Measurements from ENCODE around the gene CD58.
A peak's percentile ranks its signal among the peaks of the same experiment; 100 is the strongest.
"Not testable (repeated sequence)": the region's sequence is repeated elsewhere in the genome, so short reads cannot be mapped to it uniquely, and the experiment has no call there.

The CD58 gene

GRCh38 chr1:116604408-116604807 lies 33.6 kb upstream of the CD58 start:
- H3K4me3 ChIP-seq (ENCODE audit: low read depth, low read length); H3K27me3 ChIP-seq (ENCODE audit: insufficient read depth, low read length); H2AFZ ChIP-seq (ENCODE audit: low read length, unreplicated experiment): not testable (repeated sequence)

GRCh38 chr1:116603646-116604045 lies 32.8 kb upstream of the CD58 start:
- not testable (repeated sequence) for H3K27me3 ChIP-seq (ENCODE audit: insufficient read depth, low read length); H3K79me2 ChIP-seq (ENCODE audit: control insufficient read depth, insufficient read depth, low read length, unreplicated experiment); H3K4me1 ChIP-seq (ENCODE audit: control insufficient read depth, insufficient read depth, low read length, unreplicated experiment); H3K27ac ChIP-seq (ENCODE audit: low read depth, low read length); H2AFZ ChIP-seq (ENCODE audit: low read length, unreplicated experiment); H3K4me3 ChIP-seq (ENCODE audit: low read depth, low read length); H3K36me3 ChIP-seq (ENCODE audit: insufficient read depth, low read length)

More at GRCh38 chr1:116604408-116604807, 33.6 kb upstream of the CD58 start:
- not testable (repeated sequence) for H3K4me1 ChIP-seq (ENCODE audit: control insufficient read depth, insufficient read depth, low read length, unreplicated experiment); H3K27ac ChIP-seq (ENCODE audit: low read depth, low read length); H3K36me3 ChIP-seq (ENCODE audit: insufficient read depth, low read length); H3K79me2 ChIP-seq (ENCODE audit: control insufficient read depth, insufficient read depth, low read length, unreplicated experiment)

GRCh38 chr1:116599369-116599768 lies 28.5 kb upstream of the CD58 start:
- not testable (repeated sequence) for H3K27ac ChIP-seq (ENCODE audit: low read depth, low read length); H2AFZ ChIP-seq (ENCODE audit: low read length, unreplicated experiment); H3K79me2 ChIP-seq (ENCODE audit: control insufficient read depth, insufficient read depth, low read length, unreplicated experiment); H3K4me1 ChIP-seq (ENCODE audit: control insufficient read depth, insufficient read depth, low read length, unreplicated experiment); H3K27me3 ChIP-seq (ENCODE audit: insufficient read depth, low read length); H3K36me3 ChIP-seq (ENCODE audit: insufficient read depth, low read length); H3K4me3 ChIP-seq (ENCODE audit: low read depth, low read length)

GRCh38 chr1:116598420-116599036 lies 27.7 kb upstream of the CD58 start:
- H3K79me2 ChIP-seq (ENCODE audit: control insufficient read depth, insufficient read depth, low read length, unreplicated experiment); H3K4me1 ChIP-seq (ENCODE audit: control insufficient read depth, insufficient read depth, low read length, unreplicated experiment); H3K4me3 ChIP-seq (ENCODE audit: low read depth, low read length); H3K27me3 ChIP-seq (ENCODE audit: insufficient read depth, low read length); H2AFZ ChIP-seq (ENCODE audit: low read length, unreplicated experiment); H3K27ac ChIP-seq (ENCODE audit: low read depth, low read length); H3K36me3 ChIP-seq (ENCODE audit: insufficient read depth, low read length): not testable (repeated sequence)

- H3K27me3 ChIP-seq (ENCODE audit: insufficient read depth, low read length); H2AFZ ChIP-seq (ENCODE audit: low read length, unreplicated experiment); H3K27ac ChIP-seq (ENCODE audit: low read depth, low read length); H3K79me2 ChIP-seq (ENCODE audit: control insufficient read depth, insufficient read depth, low read length, unreplicated experiment); H3K36me3 ChIP-seq (ENCODE audit: insufficient read depth, low read length); H3K4me3 ChIP-seq (ENCODE audit: low read depth, low read length); H3K4me1 ChIP-seq (ENCODE audit: control insufficient read depth, insufficient read depth, low read length, unreplicated experiment): not testable (repeated sequence)
These were observed 26.6 kb upstream of the CD58 start for GRCh38 chr1:116597388-116597787.

- H3K4me3 ChIP-seq (ENCODE audit: low read depth, low read length); H2AFZ ChIP-seq (ENCODE audit: low read length, unreplicated experiment); H3K27me3 ChIP-seq (ENCODE audit: insufficient read depth, low read length); H3K36me3 ChIP-seq (ENCODE audit: insufficient read depth, low read length); H3K79me2 ChIP-seq (ENCODE audit: control insufficient read depth, insufficient read depth, low read length, unreplicated experiment); H3K4me1 ChIP-seq (ENCODE audit: control insufficient read depth, insufficient read depth, low read length, unreplicated experiment); H3K27ac ChIP-seq (ENCODE audit: low read depth, low read length): not testable (repeated sequence)
These were observed 26.0 kb upstream of the CD58 start for GRCh38 chr1:116596742-116597307.

GRCh38 chr1:116595946-116596741 lies 25.3 kb upstream of the CD58 start:
- not testable (repeated sequence) for H3K79me2 ChIP-seq (ENCODE audit: control insufficient read depth, insufficient read depth, low read length, unreplicated experiment); H3K36me3 ChIP-seq (ENCODE audit: insufficient read depth, low read length); H3K4me1 ChIP-seq (ENCODE audit: control insufficient read depth, insufficient read depth, low read length, unreplicated experiment); H3K27ac ChIP-seq (ENCODE audit: low read depth, low read length); H3K27me3 ChIP-seq (ENCODE audit: insufficient read depth, low read length)
- H2AFZ ChIP-seq (ENCODE audit: low read length, unreplicated experiment) = peak overlapping the region; percentile 68
- peak overlapping the region; percentile 66 for H3K4me3 ChIP-seq (ENCODE audit: low read depth, low read length)

- not testable (repeated sequence) for H3K4me1 ChIP-seq (ENCODE audit: control insufficient read depth, insufficient read depth, low read length, unreplicated experiment); H3K27me3 ChIP-seq (ENCODE audit: insufficient read depth, low read length); H3K36me3 ChIP-seq (ENCODE audit: insufficient read depth, low read length); H3K79me2 ChIP-seq (ENCODE audit: control insufficient read depth, insufficient read depth, low read length, unreplicated experiment); H3K27ac ChIP-seq (ENCODE audit: low read depth, low read length); H3K4me3 ChIP-seq (ENCODE audit: low read depth, low read length)
- H2AFZ ChIP-seq (ENCODE audit: low read length, unreplicated experiment) = peak overlapping the region; percentile 68
These were observed 24.4 kb upstream of the CD58 start for GRCh38 chr1:116595065-116595840.

- not testable (repeated sequence) for H2AFZ ChIP-seq (ENCODE audit: low read length, unreplicated experiment); H3K4me3 ChIP-seq (ENCODE audit: low read depth, low read length); H3K4me1 ChIP-seq (ENCODE audit: control insufficient read depth, insufficient read depth, low read length, unreplicated experiment); H3K36me3 ChIP-seq (ENCODE audit: insufficient read depth, low read length); H3K27me3 ChIP-seq (ENCODE audit: insufficient read depth, low read length); H3K27ac ChIP-seq (ENCODE audit: low read depth, low read length); H3K79me2 ChIP-seq (ENCODE audit: control insufficient read depth, insufficient read depth, low read length, unreplicated experiment)
These were observed 23.2 kb upstream of the CD58 start for GRCh38 chr1:116593977-116594376.

GRCh38 chr1:116593401-116593800 lies 22.6 kb upstream of the CD58 start:
- H3K27ac ChIP-seq (ENCODE audit: low read depth, low read length); H3K79me2 ChIP-seq (ENCODE audit: control insufficient read depth, insufficient read depth, low read length, unreplicated experiment); H3K36me3 ChIP-seq (ENCODE audit: insufficient read depth, low read length); H3K4me3 ChIP-seq (ENCODE audit: low read depth, low read length); H3K27me3 ChIP-seq (ENCODE audit: insufficient read depth, low read length); H3K4me1 ChIP-seq (ENCODE audit: control insufficient read depth, insufficient read depth, low read length, unreplicated experiment); H2AFZ ChIP-seq (ENCODE audit: low read length, unreplicated experiment): not testable (repeated sequence)
